ENCODE measurements around the gene KRT79. TPM values are rescaled to one million over a fixed set of nuclear protein-coding genes. Genes with fewer than 3 reads are reported as not detected.

Gene KRT79
- total RNA-seq, 1 donor from 2014 or later, result not detected

DNA sequence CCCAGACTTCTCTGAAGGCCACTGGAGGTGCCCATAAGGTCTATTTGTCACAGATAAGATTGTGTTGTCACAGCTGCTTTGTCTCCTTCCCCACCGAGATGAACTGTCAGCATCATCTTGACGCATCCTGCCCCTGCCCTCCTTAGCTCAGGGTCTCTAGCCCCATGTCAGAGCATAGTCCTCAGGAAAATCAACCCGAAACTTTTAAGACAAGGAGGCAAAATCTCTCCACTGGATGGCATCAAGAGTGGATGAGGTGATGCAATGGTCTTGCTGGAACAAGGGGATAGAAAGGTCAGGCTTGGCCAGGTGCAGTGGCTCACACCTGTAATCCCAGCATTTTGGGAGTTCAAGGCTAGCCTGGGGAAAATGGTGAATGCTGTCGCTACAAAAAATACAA lies 8.2 kb downstream of the KRT79 start:
- peak overlapping the region; percentile 57 for H3K27ac Mint-ChIP-seq (ENCODE audit: unreplicated experiment)
- H3K4me1 Mint-ChIP-seq, result no peaks in the 10 kb centered on the region
- peaks cover 7% of the 10 kb centered on the region for H3K27me3 Mint-ChIP-seq (ENCODE audit: low read depth)
- no peak for DNase-seq (ENCODE audit: low read depth, low spot score)
- H3K36me3 Mint-ChIP-seq (ENCODE audit: low read depth), result no peaks in the 10 kb centered on the region
- H3K9me3 Mint-ChIP-seq, result no peaks in the 10 kb centered on the region
- no peak overlapping the region for H3K4me3 Mint-ChIP-seq
- no peak for TF ChIP-seq CTCF (conservative IDR thresholded peaks at IDR 0.05)

GRCh38 chr12:52824741-52825410 lies 9.2 kb downstream of the KRT79 start:
- no peak overlapping the region for H3K27ac Mint-ChIP-seq (ENCODE audit: unreplicated experiment)
- no peaks in the 10 kb centered on the region for H3K36me3 Mint-ChIP-seq (ENCODE audit: low read depth)
- peaks cover 6% of the 10 kb centered on the region for H3K27me3 Mint-ChIP-seq (ENCODE audit: low read depth)
- no peaks in the 10 kb centered on the region for H3K9me3 Mint-ChIP-seq
- no peak for TF ChIP-seq CTCF (conservative IDR thresholded peaks at IDR 0.05)
- H3K4me3 Mint-ChIP-seq, result no peak overlapping the region
- no peak for DNase-seq (ENCODE audit: low read depth, low spot score)
- no peaks in the 10 kb centered on the region for H3K4me1 Mint-ChIP-seq

- Mint-ChIP-seq H3K4me3 (no peak overlapping the region), H3K9me3 (no peaks in the 10 kb centered on the region), H3K4me1 (no peaks in the 10 kb centered on the region), H3K27ac (ENCODE audit: unreplicated experiment) (no peak overlapping the region), H3K36me3 (ENCODE audit: low read depth) (no peaks in the 10 kb centered on the region), H3K27me3 (ENCODE audit: low read depth) (peaks cover 5% of the 10 kb centered on the region)
- no peak for DNase-seq (ENCODE audit: low read depth, low spot score)
- no peak for TF ChIP-seq CTCF (conservative IDR thresholded peaks at IDR 0.05)
These were observed 10.2 kb downstream of the KRT79 start for GRCh38 chr12:52823761-52824450.

- no peak for TF ChIP-seq CTCF (conservative IDR thresholded peaks at IDR 0.05)
- DNase-seq (ENCODE audit: low read depth, low spot score), result no peak
- Mint-ChIP-seq H3K27ac (ENCODE audit: unreplicated experiment) (no peak overlapping the region), H3K36me3 (ENCODE audit: low read depth) (no peaks in the 10 kb centered on the region), H3K4me1 (peaks cover 8% of the 10 kb centered on the region), H3K4me3 (no peak overlapping the region), H3K9me3 (no peaks in the 10 kb centered on the region), H3K27me3 (ENCODE audit: low read depth) (peaks cover 5% of the 10 kb centered on the region)
These were observed 11.2 kb downstream of the KRT79 start for GRCh38 chr12:52822771-52823510.

- Mint-ChIP-seq H3K27ac (ENCODE audit: unreplicated experiment) (no peak overlapping the region), H3K4me1 (peaks cover 9% of the 10 kb centered on the region)
These were observed 12.1 kb downstream of the KRT79 start for GRCh38 chr12:52821826-52822660.

More at GRCh38 chr12:52821826-52822660, 12.1 kb downstream of the KRT79 start:
- DNase-seq (ENCODE audit: low read depth, low spot score), result no peak
- Mint-ChIP-seq H3K27me3 (ENCODE audit: low read depth) (peaks cover 5% of the 10 kb centered on the region), H3K9me3 (no peaks in the 10 kb centered on the region), H3K36me3 (ENCODE audit: low read depth) (no peaks in the 10 kb centered on the region), H3K4me3 (no peak overlapping the region)
- TF ChIP-seq CTCF (conservative IDR thresholded peaks at IDR 0.05), result no peak
